Renal cortical epithelial cell (primary cell): Measurements from ENCODE around the gene CHAC1. TPM values are rescaled to one million over a fixed set of nuclear protein-coding genes. Genes with fewer than 3 reads are reported as not detected.

Experiments used
- DNase-seq: peaks from one replicate; pipeline ENCODE4 v3.0.0-alpha.2; 2011; ENCODE audit warnings: low read depth
- total RNA-seq: library from RNA; depleted of rRNA; stranded (reverse); fragments of >200 nt; gene quantifications from 2 replicates; pipeline ENCODE4 v1.2.3, GENCODE V29; 2014

Gene CHAC1, protein sequence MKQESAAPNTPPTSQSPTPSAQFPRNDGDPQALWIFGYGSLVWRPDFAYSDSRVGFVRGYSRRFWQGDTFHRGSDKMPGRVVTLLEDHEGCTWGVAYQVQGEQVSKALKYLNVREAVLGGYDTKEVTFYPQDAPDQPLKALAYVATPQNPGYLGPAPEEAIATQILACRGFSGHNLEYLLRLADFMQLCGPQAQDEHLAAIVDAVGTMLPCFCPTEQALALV
- total RNA-seq = 10.8 and 11.1 TPM in 2 replicates

DNA sequence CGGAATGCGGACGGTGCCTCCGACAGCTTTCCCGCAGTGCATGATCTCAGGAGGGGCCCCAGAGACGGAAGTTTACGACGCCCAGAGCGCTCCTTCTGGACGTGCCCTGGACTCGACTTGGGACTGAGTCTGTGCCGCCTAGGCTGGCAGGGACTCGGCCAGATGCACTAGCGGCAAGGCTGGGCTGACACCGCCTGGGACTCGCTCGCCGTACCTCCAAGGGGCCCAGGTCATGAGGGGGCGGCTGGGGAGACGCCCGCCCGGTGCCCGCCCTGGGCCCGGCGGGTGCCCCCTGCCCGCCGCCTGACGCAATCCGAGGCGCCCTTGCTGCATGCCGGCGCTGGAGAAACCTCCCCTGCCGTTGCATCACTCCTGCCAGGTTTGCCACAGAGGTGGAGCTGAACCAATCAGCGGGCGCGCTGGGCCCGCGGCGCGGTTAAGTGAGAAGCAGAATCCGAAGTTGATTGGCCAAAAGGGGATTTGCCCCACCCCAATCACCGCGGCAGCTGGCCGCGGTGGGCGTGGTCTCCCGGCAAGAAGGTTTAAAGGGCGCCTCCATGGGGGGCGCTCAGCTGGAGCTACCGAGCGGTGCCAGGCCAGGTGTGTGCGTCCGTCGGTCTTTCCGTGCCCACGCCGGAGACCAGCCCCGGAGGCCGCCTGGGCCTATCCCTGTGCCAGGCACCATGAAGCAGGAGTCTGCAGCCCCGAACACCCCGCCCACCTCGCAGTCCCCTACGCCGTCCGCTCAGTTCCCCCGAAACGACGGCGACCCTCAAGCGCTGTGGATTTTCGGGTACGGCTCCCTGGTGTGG is at the start of gene CHAC1:
CHAC1 (plus strand) TSS at position 571 of the 812 bp plus-strand sequence; CDS start at position 684, 113 bp downstream.
- peak; percentile 93 for DNase-seq

DNA sequence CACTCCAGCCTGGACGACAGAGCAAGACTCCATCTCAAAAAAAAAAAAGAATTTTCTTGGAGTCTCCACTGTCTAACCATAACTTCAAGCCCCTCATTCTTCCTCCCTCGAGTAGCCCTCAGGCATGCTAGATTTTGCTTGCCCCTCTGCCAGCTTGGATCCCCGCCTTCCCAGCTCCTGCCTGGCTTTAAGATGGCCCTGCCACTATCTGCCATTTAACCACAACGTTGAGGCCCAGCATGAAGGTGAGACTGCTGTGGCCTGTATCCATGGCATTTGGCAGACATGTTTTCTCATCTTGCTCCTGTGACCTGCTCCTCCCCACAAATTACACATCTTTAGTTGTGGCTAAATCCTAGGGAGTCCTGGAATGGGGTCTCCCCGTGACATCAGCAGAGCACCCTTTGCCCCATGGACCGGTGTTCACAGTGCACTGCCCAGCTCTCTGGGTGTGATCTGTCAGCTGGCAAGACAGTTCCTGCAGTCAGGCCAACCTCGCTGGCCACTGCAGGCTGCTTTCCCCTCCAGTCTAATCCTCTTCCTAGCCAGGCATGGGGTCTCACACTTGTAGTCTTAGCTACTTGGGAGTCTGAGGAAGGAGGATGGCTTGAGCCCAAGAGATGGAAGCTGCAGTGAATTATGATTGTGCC is 48.6 kb upstream of the CHAC1 start:
- DNase-seq = no peak

DNA sequence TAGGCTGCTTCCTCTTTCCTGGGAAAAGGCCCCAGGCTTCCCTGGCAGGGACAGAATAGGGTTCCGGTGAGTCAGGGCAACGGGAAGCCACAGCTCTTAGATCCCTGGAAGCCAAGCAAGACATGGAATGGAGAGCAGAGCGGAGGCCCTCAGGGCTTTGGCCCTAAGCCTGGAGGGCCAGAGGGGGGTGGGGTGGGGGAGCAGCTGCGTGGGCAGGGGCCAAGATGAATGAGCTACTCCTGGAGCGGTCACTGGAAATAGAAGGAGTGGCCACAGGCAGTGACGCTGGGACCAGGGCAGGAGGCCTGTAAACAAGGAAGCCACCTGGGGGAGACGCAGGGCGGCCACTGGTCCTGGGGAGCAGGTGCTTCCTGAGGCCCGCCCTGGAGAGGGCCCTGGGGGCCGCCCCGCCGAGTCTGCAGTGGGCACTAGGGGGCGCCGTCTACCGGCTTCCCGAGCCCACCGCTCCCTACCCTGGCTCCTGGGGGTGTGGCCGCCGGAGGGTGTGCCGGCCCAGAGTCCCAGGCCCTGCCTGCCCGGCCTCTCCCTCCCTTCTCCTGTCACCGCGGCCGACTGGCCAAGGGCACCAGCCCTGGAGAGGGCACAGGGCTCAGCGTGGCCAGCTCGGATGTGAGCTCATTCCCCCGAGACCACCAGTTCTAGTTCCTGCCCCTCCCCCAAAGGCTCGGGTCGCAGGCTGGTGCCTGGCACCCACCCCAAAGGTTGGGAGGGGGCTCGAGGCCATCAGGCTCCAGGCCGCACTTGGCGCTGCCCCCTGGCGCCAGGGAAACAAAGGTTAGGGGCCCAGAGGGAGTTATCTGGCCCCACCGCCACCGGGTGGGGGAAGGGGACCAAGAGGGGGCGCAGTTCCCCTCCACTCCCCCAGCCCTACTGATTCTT is 46.9 kb upstream of the CHAC1 start:
- DNase-seq = peak; percentile 89

DNA sequence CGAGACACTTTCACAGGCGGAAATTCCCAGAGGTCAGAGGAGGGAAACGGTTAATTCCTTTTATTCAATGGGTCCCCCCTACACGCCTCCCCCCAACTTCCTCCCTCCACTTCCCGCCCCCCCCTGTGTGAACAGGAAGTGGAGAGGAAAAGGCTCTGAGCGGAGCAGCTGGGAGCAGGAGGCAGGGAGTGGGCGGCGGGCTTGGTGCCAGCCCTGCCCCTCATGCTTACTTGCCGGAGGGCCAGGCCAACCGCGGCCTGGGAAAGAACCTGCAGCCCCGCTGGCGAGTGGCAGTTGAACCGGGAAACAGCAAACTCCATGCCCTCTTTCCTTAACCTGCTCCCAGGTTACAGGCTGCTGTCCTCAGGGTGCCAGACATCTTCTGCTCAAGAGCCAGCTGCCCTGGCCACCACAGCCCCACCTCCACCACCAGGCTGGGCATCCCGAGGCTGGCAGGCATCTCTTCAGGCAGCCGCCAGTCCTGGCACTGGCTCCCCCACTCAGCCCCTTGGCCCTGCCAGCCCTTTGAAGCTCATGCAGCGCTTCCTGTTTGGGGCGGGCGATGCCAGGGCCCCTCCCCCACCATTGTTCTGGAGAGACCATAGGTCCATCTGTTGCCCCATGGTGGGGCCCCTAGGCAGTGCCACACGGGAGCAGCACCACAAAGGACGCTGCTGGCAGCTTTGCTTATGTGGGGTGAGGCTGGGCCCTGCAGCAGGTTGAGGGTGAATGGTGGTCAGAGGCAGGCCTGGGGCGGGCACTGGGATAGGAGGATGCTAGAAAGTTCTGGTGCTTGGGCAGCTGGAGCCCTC is 46.1 kb upstream of the CHAC1 start:
- peak; percentile 40 for DNase-seq

DNA sequence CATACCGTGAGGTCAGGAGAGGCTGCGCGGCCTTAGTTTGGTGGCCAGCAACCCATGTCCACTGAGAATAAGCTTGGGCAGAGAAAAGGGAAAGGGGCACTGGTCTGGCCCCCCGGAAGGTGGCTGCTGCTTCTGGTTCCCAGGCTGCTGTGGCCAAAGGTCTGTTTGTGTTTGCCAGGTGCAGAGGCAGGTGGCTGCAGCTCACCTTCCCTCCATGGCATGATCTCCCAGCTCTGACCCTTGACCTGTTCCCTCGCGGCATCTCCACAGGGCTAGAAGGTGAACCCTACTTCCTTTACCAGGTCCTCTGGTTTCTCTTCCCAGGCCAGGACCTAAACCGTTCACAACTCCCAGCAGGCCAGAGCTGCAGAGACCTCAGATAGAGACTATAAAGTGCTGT is 45.2 kb upstream of the CHAC1 start:
- DNase-seq = no peak

DNA sequence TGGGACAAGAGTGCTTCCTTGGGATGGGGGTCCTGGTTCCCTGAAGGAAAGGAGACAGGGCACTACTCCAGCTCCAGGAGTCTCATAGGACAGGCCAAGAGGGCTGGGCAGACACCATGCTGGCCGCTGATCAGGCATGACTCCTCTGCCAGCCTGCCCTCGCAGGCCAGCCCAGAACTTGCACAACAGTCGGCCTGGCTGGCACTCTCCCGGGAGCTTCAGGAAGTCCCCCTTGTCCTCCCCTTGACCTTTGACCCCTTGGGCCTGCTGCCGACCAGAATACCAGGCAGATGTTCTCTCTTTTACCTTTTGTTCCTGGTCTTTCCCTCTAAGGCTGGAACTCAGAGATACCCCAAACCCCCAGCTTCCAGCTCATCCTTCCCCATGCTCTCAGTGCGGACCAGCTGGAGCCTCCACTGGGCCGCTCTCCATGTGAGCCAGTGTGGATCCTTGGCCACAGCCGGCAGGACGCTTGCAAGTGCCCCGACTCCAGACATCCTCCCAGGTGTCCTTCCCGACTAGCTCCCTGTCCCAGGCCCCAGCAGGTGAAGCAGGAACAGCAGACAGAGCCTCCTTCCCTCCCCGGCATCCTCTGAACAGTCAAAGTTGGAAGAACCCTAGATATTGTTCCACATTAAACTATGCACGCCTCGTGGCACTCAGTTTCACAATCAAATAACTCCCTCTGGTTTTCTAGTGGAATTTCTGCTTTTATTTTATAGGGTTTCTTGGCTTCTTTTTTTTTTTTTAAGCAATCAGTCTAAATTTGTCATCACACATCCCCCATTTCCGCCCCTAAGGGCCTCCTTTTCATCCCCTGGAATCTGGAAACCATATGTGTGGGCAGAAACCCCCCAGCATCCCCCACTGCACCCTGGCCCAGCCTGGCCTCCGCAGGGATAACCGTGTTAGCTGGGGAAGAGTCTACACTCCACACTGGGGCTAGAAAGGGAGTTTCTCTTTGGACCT is 43.3 kb upstream of the CHAC1 start:
- peak; percentile 33 for DNase-seq

DNA sequence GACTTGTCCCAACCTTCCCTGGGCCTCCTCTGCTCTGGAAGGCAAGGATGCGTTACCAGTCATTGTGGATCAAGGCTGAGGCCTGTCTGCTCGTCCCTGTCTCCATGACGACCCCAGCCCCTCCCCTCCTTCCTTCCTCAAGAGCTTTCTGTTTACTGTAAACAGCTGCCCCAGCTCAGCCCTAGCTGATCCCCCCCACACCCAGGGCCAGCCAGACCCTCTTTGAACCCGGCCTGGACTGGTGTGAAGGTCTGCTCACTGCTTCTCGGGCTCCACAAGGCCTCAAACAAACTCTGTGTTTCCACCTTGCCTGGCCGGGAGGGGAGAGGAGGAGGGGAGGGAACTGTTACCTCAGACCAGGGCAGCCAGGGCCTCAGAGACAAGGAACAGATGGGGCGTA is 42.1 kb upstream of the CHAC1 start:
- no peak for DNase-seq

DNA sequence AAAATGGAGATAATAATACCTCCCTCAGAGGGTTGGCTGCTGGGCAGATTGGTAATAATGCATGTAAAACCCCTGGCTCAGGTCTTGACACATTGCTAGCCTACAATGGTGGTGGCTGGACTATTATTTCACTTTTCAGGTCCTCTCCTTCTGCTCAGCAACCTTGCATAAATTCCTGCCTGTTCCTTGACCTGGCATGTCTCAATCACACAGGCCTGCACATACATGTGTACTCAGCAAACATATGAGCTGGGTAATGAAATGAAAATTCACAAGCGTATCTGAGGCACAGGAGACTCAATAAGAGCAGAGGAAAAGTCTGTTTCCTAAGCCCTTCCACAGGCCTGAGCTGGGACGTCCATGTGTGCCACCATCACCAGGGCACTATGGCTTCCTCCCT is 41.6 kb upstream of the CHAC1 start:
- DNase-seq = no peak

DNA sequence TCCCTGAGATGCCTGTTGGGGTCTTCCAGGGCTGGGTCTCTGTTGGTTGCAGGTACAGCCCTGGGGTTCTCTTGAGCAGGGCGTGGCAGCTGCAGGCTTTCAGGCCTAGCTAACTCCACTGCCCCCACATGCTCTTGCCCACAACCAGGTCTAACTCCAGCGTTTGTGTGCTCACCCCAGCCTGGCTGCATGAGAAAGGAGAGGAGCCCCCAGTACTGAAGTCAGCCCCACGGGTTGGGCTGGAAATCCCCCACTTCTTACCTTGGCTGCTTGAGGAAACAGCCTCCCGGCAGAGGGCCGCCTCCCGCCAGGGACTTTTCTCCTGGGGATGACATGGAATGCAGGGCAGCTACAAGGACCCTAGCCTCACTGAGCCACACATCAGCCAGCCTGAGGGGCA is 40.8 kb upstream of the CHAC1 start:
- no peak for DNase-seq

DNA sequence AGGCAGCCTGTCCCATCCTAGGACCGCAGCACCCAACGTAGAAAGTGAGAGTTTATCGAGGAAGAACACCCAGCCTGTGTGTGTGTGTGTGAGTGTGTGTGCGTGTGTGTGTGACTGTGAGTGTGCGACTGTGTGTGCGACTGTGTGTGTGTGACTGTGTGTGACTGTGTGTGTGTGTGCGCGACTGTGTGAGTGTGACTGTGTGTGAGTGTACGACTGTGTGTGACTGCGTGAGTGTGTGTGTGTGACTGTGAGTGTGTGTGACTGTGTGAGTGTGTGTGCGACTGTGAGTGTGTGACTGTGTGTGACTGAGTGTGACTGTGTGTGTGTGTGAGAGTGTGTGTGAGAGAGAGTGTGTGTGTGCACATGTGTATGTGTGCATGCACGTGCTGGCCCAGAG is 39.3 kb upstream of the CHAC1 start:
- DNase-seq = no peak

DNA sequence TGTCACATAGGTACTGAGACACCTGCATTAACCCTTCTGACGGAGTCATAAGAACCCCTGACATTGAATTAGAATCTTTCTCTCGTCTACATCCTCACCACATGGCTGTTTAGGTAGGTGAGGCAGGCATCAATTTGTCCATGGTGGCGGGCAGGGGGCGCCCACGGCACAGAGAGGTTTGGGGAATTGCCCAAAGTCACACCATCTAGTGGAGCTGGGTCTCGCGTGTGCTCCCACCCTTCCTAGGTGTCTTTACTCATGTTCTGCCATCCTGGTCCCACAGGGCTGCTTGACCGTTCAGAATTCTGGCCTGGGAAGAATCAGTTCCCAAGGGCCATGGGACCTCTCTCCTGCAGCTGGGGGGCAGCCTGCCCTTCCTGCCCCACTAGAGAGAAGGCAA is 38.8 kb upstream of the CHAC1 start:
- DNase-seq = no peak

DNA sequence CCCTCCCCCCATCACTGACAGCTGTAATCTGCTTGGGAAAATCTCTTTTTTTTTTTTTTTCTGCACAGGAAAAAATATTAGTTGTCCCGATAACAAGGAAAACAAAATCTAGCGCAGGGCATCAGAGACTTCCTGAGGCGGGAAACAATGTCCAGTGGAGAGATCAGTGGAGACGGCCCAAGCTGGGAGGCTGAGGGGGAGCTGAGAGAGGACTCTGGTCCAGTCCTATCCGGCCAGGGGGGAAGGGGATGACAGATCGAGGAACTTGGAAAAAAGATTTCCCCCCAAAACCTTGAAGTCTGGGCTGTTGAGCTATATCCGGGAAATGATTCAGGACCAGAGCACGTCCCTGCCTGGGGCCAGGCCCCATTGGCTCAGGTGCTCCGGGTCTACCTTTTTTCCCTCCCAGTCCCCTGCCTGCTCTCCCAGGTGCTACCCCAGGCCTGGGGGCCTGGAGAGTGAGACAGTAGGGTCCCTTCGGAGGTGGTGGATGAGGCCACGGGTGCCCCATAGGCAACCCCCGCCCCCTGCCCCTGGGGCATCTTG is 38.1 kb upstream of the CHAC1 start:
- no peak for DNase-seq

DNA sequence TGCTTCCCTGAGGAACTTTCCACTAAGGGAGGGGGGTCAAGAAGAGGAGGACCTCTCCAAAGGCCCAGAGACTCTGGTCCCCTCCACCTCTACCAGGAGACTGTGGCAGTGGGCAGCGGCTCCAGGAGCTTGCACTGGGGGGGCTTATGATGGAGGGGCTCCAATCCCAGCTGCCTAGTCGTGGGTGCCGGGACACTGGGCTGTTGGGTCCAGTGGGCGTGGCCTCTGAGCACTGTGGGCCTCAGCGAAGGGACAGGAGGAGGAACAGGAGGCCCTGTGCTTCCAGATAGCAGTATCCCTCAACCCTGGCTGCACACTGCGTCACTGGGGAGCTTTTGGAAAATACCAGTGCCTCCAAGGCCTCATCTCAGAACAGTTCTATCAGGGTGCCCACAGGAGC is 37.6 kb upstream of the CHAC1 start:
- no peak for DNase-seq

DNA sequence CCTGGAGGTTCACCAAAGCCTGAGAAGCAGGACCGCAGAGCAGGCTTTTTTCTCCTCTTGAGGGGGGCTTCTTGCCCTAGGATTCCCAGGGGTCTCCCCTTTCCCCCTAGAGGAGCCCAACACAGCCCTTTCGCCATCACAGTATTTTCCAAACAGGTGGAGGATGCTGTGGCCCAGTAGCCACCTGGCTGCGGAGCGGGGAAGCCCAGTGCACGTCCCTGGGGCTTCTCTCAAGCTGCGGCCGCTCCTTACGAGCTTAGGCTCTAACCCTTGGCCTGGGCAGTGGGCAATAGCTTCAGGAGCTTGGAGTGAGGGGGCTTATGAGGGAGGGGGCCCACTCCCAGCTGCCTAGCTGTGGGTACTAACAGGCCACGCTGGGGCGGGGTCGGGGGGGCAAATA is 35.7 kb upstream of the CHAC1 start:
- DNase-seq = no peak

DNA sequence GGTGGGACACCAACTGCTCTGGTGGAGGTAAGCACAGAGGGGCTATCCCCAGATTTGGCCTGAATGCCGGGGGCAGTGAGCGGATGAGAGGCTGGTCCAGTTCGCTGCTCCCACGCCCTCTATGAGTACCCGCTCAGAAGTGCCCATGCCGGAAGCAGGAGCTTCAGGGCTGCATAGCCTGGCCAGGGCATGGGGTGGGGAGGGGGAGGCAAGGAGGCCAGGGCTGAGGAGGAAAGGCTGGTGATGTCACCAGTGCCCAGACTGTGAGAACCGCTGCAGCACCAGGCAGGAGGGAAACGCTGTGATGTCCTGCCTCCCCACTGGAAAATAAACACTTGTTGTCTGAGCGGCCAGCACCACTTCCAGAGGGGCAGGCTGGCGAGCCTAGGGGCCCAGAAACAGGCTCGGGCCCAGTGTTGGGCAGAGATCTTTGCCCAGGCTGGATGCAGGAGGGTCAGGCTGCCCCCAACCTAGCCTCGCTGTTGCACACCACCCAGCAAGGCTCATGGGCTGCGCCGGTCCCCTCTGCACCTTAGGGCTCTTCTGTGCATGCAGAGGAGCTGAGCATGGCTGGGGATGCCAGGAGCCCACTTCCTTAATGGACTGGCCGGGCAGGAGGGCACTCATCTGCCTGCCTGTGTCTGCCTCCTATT is 35.0 kb upstream of the CHAC1 start:
- no peak for DNase-seq

DNA sequence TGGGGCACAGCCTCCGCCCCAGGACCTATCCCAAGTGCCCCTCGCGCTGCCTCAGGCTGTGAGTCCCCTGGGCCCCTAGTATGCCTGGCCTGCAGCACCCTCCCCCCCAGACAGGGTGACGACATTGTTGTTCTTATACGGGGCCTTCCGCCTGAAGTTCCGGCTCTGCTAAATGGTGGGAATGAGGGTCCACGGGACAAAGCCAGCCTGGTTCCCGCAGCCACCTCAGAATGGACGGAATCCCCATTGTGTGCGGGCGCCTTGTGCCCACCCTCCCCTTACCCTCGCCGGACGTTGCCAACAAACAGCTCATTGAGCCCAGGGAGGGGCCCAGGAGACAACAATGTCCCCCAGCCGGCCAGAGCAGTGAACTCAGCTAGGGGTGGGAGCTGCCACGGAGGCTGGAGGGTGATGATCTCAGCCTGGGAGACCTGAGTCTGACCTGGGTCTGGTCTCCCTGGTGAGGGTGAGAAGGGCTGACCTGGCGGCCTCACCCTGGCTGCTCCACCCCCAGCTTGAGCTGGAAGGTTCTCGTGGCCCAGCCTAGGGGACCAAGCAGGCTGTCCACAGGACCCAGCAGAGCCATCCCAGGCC is 34.4 kb upstream of the CHAC1 start:
- DNase-seq = no peak

DNA sequence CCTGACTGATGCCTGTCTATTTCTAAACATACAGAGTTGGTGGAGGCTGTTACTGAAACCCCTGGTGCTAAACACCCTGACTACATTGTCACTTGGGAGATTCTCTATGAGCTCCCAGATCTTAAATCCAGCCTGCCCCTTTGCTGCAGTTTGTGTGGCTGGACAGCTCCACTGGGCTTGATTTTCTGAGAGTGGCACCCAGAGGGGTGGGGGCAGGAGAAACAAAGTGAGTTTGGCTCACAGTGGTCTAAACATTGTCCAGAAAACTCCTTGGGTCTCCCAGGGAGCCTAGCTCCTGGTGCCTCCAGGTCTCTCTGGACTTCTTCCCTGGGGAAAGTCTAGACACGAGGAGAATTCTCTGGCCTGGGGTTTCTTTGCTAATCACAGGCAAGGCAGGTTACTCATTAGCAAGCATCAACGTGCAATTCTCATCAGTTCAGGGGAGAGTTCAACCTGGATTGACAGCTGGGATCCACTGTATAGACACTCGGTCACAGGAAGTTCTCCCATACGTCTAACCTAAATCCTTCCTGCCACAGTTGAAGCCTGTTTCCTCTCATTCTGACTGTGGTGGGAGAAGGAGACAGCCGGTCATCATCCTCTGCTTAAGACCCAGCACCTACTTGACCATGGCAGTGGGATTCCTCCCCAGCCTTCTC is 31.2 kb upstream of the CHAC1 start:
- DNase-seq = no peak

DNA sequence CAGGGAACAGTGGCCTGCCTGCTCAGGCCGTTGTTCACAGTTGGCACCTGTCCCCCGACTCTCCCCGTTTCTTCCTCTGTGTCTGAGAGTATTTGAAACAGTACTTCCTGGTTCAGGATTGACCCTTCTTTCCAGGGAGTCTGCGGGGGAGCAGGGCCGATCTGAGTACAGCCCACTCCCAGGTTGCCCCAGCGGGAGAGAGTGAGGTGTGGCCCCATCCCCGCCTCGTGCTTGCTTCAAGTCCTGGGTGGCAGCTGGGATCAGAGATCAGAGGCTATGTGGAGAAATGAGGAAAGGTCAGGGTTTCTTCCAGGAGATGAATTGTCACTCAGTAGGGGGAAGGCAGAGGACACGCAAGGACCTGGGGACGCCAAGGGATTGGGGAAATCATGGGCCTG is 30.7 kb upstream of the CHAC1 start:
- DNase-seq = no peak
